T-helper 2 cell (primary cell): ENCODE results near the gene AREL1.
A peak's percentile ranks its signal among the peaks of the same experiment; 100 is the strongest.

ENCODE experiments used
- DNase-seq, 5 experiments: peaks; one replicate each; pipeline versions ENCODE4 v3.0.0 to v3.0.0-alpha.2; 2012 to 2022

Gene AREL1

DNA sequence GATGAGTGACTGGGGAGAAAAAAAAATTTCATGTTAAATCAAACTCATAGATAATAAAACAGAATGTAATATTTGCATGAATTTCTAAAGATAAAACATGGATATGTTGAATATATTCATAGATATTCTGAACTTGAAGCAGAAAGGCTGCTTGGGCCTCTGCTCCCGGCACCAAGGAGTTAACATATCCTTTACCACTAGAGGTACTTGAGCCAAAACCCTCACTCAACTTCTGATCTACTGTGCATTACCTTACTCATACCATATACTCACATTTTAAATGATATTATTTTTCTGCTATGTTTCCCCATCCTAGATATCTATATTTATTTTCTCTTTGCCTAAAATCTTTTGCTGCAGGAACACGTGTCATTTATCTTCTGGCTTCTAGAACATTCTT is 14.9 kb downstream of the AREL1 start:
- no peak for DNase-seq

DNA sequence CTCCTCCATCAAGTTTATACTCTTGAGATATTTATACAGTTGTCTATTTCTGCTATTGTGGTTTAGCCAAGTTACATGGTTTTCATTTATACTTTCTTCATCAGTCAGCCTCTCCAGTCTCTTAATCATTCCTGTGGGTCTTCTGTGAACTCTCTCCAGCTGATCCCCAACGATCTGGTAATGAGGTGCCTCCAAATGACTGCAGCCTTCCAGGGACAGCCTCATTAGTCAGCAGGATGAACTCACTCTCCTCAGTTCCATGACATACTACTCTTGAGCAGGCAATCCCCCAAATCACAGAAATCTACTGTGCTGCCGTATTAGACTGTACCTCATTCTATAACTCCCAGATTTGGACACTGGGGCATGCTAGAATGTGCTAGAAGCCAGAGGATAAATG is 15.3 kb downstream of the AREL1 start:
- no peak for DNase-seq

DNA sequence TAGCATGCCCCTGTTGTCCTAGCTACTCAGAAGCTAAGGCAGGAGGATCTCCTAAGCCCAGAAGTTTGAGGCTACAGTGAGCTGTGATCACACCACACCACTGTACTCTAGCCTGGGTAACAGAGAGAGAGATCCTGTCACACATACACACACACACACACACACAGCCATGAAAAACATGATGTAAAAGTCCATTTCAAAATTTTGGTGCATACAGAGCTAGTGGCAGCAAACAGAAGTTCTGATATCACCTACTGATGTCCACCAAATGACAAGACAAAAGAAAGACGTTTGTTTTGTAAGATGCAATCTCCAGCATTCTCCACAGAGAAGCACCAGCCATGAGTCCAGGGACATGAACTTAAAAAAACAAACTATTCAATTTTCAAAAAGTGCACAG is 15.9 kb downstream of the AREL1 start:
- no peak for DNase-seq

DNA sequence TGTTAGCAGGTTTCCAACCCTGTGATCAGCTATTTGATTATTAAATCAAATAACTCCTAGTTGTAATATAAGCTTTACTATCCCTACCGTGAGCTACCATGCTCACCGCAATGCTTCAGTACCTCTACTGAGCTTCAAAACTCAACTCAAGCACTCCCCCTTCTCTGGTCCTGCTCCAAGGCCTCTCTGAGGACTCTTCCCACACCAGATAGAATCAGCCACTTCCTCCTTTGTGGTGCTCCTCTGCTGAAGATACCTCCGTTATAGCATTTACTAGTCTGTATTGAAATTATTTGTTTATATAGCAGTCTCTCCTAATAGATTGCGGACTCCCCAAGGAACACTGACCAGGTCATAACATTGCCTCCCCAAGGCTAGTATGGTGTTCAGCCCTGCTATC is 17.5 kb downstream of the AREL1 start:
- DNase-seq = no peak

DNA sequence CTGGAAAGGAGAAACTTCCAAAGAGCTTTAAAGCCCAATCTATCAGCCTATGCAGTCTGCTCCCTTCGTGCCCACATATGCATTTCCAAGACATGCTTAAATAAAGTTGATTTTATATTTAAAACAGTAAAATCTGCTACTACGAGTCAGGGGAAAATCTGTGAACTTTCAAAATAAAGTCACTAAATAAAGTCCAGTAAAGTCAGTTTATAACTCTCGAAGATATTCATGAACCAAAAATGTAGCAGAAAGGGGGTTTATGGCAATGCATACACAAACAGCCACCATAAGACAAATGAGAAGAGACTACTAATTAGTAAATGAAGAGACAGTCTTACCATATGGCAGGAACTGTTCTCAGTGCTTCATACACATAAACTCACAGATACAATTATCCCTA is 19.7 kb downstream of the AREL1 start:
- no peak for DNase-seq

DNA sequence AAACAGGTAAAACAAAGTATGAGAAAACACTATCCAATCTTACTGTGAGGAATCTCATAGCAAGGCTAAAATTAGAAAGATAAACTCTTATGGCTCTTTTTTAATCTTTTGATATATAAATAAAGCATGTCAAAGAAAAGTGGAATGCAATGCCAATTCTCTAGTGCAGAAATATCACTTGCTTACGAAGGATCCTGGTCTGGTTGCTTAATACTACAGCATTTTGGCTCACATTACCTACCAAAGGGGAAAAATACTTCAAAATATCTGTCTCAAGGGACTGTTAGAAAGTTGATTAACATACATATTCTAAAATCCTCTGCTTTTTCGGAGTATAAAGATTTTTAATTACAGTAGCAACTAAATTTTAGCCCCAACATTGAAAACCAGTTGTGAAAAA is 21.4 kb downstream of the AREL1 start:
- no peak for DNase-seq

DNA sequence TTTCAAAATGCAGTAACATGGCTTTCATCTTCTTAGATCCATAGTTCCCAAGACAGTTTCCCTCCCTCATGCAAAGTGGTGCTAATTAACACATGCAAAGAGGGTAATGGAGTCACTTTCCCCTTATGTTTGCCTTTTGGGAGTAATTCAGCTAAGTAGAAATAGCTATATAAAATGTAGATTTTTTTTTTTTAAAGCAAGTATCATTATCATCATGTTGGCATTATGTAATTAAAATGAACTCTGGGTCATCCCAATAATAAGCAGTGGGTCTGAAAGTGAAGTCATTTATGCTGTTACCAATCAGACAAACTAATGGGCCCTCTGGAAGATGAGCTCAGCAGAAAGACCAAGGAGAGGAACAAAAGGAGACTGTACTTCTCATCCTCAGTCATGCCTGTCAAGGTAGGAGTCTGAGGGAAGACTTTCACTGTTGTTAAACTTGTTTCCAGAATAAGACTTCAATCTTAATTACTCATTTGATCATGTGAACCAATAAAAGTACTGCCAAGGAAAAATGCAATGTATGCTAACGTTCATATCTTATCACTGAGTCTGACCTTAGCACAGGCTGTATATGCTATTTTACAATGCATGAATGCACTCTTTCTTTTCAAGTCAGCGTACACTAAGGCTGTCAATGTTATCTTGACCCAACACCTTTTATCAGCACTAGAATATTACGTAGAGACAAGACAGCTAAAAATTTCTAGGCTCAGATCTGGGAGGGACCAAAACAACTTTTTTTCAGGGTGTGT is 26.8 kb downstream of the AREL1 start:
- no peak for DNase-seq

DNA sequence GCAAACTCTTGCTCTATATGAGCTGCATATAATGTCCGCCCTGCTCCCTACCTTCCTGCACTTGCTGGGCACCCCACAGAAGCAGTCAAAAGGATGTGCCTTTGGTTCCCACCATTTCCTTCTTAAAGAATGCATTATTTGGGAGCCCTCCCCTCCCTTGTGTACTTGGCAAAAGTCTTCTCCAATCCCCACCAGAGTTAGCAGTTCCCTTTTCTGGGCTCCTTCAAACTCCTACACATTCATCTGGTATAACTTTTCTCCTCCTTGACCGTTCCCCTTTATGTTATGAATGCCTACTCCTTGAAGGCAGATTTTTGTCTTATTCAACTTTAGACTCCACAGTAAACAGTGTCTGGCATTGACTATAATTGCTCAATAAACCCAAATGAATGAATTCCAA is 27.8 kb downstream of the AREL1 start:
- DNase-seq = no peak

DNA sequence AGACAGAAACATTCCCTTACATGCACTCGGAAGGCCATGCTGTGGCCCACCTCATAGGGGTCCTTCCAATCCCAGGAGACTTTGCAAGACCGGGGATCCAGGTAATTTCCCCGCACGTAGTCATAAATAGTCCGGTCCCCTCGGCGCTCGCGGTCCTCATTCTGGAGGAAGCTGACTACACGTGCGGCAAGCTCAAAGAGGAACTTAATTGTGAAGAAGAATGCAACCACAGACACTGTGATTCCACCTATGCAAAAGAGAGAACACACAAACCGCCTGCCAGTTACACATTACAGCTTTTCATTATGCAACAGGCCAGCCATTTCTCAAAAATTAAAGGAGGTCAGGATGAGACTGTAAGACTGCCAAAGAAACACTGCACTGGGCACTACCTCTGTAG is 28.4 kb downstream of the AREL1 start:
- DNase-seq = no peak

DNA sequence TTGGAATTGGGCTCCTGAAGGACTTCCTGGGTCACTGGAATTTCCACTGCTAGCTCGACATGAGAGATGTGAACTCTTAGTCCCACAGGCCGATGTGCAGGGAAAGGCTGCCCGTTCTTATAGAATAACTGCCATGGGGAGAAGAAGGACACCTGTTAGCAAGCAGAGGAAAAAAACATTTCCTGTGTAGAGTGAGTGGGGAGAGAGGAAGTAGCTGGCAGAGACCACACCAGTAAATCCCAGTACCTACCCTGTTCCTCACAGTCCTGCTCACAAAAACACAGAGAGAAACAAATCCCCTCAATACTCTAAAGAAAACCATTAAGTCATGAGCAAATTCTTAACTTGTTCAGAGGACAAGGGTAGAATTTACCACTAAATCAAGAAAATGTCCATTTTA is 29.5 kb downstream of the AREL1 start:
- no peak for DNase-seq

DNA sequence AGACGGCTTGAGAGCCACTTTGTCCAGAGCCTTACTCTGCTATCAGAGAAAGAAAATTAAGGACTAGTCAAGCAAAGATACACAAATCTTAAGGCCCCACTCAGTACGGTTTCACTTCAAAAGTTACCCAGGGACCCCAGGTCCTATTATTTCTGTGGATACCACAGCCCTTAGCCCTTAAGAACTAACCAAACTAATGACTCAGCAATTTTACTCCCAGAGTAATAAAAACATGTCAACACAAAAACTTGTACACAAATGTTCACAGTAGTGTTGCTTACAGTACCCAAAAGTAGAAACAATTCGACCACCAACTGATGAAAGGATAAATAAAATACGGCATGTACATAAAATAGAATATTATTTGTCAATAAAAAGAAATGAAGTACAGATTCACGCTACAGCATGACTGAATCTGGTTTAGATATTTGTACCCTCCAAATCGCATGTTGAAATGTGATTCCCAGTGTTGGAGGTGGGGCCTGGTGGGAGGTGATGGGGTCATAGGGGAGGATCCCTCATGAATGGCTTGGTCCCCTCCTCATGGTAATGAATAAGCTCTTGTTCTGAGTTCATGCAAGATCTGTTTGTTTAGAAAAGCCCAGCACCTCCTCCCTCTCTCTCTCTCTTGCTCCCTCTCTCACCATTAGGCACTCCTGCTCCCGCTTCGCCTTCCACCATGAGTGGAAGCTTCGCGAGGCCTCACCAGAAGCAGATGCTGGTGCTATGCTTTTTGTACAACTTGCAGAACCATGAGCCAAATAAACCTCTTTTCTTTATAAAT is 30.5 kb downstream of the AREL1 start:
- DNase-seq = no peak

DNA sequence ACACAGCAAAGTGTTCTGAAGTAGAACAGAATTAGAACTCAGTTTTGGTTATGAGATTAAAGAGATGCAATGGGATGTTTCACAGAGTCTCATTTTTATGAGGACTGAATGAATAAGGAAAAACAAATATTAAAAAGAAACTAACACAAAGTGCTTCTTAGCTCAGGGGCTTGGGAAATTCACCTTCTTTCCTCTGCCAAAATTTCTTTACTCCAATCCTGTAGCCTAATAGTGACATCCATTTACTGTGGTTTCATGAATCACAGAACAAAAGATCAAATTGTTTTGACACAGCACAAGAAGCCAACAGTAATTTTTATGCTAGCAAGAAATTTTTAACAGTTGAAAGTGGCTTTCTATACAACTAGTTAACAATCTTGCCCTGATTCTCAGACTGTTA is 37.7 kb downstream of the AREL1 start:
- DNase-seq = no peak

DNA sequence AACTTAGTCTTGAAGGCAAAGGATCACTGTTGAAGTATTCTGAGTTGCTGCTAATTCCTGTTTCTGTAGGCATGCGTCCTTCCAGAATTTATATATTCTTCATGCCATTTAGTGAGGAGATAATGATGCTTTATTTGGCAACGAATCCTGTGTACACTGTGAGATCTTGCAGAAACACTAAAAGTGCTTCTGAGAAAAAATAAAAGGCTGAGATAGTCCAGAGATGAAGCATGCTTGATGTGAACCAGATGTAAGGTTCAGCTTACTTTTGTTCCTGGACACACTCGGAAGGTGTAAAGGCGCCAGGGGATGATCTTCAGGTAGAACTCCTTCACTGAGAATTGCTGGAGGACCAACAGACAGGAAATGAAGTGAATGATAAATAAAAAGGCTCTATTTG is 39.1 kb downstream of the AREL1 start:
- no peak for DNase-seq

DNA sequence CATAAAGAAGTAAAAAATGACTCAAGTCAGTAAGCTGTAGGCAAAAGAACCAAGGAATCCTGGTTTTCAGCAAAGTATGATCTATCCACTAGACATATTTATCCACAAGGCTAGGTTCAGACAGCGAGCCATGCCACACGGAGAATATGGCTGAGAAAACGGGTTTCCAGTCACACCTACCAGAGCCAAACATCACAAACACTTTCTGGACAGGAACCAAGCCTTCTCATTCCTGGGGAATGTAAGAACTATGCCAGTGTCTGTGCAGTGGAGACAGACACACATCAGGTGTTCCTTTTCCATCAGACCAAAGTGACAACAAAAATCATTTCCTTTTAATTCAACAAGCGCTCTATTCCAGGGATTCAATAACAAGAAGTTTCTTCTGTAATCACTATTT is 41.1 kb downstream of the AREL1 start:
- no peak for DNase-seq

DNA sequence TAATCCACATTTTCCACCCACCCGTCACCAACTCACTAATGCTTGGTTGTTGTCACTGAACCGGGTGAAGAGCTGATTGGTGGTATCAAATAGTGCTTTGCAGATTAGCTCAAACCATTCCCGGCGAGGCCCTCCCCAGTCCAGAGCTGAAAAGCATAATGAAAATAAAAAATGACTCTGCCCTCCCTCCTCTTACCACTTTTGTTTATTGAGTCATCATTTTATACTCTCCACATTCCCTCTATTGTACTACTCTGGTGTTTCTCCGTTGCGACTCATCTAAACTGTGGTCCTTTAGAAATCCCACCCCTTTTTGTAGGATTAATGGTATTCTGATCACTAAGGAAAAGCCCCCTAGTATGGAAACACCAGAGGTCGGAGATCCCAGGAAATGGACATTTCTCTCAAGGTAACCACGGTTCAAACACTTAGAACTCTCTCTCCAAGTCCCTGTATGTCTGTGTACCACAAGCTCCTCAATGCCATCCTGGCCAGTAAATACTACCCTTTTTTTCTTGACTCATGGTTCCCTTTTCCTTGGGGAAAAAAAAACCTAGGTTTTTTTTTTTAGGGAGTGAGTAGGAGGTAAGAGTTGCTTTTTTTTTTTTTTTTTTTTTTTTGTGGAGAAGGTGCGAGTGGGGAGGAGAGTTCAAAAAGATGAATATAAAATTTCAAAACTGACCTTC is 42.0 kb downstream of the AREL1 start:
- DNase-seq = no peak

DNA sequence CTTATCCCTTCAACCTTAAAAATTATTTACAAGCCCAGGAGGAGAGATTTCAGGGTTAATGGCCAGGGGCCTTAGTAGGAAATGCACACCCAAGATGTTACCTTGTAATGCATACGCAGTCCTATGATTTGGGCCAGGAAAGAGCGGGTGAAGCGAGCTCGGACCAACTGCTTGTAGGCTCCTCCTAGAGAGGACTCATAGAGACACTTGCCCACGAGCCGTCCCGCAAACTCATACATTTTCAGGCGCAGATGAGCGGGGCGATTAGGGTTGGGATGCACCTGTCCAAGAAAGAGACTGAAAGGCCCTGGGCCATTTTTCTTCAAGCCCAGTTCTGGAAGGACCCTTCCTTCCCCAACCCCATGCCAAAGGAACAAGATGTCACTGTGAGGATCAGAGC is 43.0 kb downstream of the AREL1 start:
- DNase-seq = no peak

DNA sequence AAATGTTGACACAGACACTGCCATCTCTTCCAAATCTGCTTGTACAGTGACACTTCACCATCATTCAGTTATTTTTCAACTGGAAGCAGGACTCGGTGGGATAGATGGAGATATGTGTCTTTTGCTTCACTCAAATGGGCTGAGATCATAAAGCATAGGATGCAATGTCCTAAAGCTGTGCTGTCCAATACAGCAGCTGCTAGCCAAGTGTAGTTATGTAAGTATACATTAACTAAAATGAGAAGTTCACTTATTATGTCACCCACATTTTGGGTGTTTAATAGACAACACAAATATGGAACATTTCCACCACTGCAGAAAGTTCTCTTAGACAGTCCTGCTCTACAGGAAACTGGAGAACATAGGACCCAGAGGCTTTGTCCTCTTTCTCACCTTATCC is 43.6 kb downstream of the AREL1 start:
- DNase-seq = no peak

DNA sequence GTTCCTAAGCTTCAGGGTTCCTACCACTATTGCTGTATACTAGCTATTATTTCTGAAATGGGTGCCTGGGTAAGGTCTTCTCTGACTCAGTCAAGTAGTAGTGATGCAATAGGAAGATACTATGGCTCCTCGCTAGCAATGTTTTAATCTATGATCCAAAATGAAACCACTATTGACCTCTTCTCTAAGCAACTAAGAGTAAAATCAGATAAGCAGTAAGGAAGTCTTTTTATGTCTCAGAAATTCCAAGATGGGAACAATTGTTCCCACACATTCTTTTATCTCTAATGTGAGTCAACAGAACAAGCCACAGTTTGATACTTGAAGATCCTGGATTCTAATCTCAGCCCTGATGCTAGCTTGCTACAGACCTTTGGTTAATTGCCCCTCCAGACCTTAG is 45.1 kb downstream of the AREL1 start:
- peak in 1 of 5 experiments; percentile 20 for DNase-seq

DNA sequence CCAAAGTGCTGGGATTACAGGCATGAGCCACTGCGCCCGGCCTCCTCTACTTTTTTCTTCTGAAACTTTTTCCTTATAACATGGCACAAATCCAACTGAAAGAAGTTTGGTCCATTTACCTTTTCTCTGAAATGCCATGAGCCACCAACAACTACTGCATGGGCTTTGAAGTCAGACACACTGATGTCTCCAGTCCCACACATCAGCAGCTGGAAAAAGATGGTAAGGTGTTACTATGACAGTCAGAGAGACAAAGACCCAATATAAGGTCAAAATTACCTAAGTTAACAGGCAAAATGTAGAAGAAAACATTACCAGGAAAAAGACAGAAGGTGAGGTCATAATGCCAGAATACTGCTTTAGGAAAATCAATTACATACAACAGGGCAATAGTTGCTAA is 48.2 kb downstream of the AREL1 start:
- DNase-seq = no peak

DNA sequence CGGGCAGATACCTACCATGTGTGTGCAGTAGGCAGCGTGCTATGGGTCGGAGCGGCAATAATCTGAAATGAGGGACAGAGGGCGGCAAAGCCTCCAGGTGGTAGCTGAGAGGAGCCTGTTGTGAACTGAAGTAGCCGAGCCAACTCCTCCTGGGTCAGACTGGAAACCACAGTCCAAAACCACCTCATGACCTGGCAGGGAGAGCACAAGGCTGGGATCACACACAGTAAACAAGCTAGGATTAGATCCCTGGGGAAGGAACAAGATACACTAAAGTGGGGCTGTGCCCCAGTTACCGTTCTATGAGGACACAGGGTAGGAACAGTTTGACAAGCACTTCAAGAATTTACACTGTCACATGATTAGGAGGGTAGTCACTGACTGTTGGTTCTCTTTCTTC is 49.0 kb downstream of the AREL1 start:
- DNase-seq = no peak

DNA sequence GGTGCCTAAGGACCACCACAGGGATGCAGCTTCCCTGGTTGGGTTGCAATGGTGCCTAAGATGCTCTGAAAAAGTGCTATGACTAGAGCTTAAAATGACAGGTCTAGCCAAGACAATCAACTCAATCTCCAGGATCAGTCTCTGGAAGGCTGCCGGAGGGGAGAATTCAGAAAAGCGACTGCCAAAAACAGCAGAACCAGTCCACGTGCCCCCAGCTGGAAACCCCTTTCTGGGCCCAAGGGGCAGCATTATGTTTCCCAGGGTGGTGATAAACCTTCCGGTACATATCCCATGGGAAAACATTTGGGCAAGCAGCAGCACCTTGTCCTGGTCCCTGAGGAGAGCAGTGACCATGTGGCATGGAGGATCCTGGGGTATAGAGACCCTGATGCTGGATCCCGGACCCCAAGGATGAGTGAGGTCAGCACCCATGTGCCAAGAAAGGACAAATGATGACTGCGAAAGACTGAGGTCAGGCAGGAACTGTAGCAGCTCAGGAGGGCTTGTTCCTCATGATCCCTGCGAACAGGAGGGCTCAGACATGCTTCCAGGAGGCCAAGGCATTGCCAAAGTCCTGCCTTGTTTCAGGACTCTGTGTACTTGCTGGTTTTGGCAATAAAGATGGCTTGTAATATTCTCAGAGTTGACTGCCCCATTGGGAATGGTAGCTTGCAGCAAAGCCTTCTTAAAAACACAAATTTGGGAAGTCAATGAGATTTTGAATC is 51.0 kb downstream of the AREL1 start:
- no peak for DNase-seq

DNA sequence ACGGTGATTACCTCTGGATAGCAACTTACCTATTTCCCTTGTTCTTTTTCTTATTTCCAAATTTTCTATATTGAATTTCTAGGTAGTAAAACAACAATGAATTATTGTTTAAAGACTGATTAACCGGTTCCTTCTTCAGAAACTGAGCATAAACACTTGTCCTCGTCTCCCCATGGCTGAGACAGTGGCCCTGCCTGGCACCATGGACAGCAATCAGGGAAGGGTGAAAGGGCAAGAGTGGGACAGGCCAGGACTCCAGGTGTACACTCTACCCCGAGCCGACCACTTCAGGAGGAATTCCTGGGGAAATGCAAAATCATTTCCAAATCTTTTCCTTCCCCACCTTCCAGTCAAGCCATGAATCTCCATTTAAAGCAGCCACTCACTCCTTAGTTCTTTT is 52.0 kb downstream of the AREL1 start:
- no peak for DNase-seq

DNA sequence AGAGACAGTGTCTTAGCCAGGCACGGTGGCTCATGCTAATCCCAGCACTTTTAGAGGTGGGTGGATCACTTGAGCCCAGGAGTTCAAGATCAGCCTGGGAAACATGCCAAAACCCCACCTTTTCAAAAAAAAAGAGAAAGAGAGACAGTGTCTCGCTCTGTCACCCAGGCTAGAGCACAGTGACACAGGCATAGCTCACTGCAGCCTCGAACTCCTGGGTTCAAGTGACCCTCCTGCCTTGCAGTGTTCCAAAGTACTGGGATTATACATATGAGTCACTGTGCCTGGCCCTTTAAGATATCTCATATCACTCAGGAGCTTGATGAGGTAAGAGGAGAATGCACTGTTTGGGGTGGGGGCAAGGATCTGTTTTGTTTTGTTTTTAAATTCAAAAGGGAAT is 52.7 kb downstream of the AREL1 start:
- DNase-seq = no peak
